Measurements from ENCODE around the gene MCM7. TPM values are rescaled to one million over a fixed set of nuclear protein-coding genes. Genes with fewer than 3 reads are reported as not detected.
A peak's percentile ranks its signal among the peaks of the same experiment; 100 is the strongest.

MCM7 gene
- total RNA-seq, 1 donor from 2014 or later: 25.4 TPM

DNA sequence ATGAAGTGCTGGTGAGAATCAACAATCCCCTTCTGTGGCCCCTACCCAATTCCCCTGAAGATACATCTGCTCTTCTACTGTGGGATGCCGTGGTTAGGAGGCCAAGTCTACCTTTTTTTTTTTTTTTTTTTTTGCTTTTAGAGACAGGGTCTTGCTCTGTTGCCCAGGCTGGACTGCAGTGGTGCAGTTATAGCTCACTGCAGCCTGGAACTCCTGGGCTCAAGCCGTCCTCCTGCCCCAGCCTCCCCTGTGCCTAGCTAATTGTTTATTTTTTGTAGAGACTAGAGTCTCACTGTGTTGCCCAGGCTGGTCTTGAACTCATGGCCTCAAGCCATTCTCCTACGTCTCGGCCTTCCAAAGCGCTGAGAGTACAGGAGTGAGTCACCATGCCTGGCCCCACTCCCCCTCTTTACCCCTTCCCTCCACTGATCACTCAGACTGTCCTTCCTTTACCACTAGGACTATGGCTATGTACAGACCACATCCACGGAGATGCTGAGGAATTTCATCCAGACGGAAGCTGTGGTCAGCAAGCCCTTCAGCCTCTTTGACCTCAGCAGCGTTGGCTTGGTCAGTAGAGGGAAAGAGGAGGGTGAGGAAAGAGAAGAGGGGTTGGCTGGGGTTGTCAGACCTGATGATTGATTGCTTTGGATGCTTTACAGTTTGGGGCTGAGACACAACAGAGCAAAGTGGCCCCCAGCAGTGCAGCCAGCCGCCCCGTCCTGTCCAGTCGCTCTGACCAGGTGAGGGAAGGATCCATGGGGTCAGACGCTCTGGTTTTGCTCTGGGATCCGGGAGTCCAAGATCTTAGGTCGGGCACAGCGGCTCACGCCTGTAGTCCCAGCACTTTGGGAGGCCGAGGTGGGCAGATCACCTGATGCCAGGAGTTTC, 2.0 kb upstream of the MCM7 start:
- no peak for ATAC-seq
- DNase-seq (ENCODE audit: missing footprints): no peak
- intact Hi-C loops (cut with DNase I): no loop called here

DNA sequence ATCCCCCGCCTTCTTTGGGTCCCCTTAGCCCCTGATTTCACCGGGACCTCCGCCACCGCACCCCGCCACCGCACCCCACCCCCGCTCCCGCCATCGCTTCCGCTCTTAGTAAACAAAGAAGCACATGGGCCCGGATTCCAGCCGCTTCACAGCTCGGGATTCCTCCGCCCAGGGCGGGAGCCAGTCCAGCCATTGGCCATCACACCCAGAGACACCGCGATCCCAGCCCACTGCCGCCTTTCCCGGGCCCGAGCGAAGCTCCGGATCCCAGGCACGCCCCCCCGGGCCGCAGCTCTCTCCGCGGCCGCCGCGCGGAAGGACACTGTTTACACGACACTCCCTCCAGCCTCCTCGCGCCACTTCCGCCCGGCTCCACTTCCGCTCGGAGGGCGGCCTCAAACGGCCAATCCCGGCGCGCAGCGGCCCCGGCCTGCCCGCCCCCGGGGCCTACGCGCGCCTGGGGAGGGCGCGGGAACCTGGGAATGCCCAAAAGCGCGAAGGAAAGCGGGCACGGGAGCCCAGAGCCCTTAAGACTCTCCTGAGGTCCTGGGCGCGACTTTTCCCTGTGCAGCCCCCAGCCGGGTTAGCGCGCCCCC, 679 bp downstream of the MCM7 start:
- peak; percentile 92 for ATAC-seq
- intact Hi-C loops (cut with DNase I): loop anchor here (1.0 kb wide), 3 partner anchors 18 to 51 kb away; partner anchors contain the start of genes CNPY4, TAF6 and ZSCAN21
- DNase-seq (ENCODE audit: missing footprints): peak; percentile 96

DNA sequence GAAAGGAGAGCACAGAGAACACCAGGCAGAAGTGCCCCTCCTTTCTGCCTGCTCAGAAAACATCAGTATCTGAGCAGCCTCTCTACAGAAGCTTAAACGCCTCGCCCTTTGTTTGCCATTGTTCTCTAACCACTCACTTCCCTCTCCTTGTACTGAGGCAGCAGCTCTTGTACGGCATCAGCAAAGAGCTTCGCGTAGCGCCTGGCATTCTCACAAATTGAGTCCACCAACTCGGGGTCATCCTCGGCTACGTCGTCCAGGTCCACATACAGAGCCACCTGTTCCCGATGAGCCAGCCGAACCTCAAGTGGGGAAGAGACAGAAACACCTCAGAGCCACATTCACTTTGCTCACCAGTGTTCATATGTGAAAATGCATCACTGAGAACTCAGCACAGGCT, 1.7 kb downstream of the MCM7 start:
- intact Hi-C loops (cut with DNase I): no loop called here
- DNase-seq (ENCODE audit: missing footprints) (no peak), ATAC-seq (no peak)

DNA sequence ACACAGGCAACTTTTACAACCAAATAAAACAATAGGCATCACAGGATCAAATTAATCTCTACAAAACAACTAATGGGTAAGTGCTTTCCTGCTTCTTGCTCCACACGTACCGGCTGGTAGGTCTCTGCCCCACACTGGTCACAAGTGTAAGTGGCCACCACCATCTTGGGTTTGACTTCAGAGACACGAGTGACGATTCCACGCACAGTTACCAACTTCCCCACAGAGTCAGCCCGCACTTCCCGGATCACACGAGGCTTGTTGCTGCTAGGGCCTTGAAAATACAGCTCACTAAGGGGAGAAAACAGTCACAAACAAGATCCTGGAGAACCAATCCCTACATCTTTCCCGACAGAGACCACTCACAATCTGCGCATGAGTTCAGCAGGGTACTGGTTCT, 2.3 kb downstream of the MCM7 start:
- intact Hi-C loops (cut with DNase I): no loop called here
- no peak for ATAC-seq

DNA sequence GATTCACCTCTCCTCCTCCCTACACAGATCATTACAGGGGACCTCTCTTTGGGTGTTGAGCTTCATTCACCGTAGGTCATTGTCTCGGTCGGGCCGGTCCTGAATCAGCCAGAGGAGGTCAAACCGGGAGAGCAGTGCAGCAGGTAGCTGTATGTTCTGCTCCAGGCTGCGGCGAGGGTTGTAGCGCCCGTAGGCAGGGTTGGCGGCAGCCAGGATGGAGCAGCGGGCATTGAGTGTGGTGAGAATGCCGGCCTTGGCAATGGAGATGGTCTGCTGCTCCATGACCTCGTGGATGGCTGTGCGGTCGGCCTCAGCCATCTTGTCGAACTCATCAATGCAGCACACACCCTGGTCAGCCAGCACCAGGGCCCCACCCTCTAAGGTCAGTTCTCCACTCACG, 5.5 kb downstream of the MCM7 start:
- intact Hi-C loops (cut with DNase I): no loop called here
- DNase-seq (ENCODE audit: missing footprints) (no peak), ATAC-seq (no peak)

More for the DNA sequence above, 2.3 kb downstream of the MCM7 start:
- no peak for DNase-seq (ENCODE audit: missing footprints)

- intact Hi-C loops (cut with DNase I): no loop called here
- DNase-seq (ENCODE audit: missing footprints) (no peak), ATAC-seq (no peak)
Measured at GRCh38 chr7:100095289-100095688, 5.9 kb downstream of the MCM7 start.

GRCh38 chr7:100093925-100094486, 7.2 kb downstream of the MCM7 start:
- intact Hi-C loops (cut with DNase I): loop anchor here (5.0 kb wide), 1 partner anchor 33 kb away; the partner anchor contains the start of gene MBLAC1
- DNase-seq (ENCODE audit: missing footprints) (no peak), ATAC-seq (no peak)

- intact Hi-C loops (cut with DNase I): loop anchor here (5.0 kb wide), 1 partner anchor 34 kb away; the partner anchor contains the start of gene MBLAC1
- DNase-seq (ENCODE audit: missing footprints): no peak
- no peak for ATAC-seq
Measured at GRCh38 chr7:100093498-100093897, 7.7 kb downstream of the MCM7 start.

DNA sequence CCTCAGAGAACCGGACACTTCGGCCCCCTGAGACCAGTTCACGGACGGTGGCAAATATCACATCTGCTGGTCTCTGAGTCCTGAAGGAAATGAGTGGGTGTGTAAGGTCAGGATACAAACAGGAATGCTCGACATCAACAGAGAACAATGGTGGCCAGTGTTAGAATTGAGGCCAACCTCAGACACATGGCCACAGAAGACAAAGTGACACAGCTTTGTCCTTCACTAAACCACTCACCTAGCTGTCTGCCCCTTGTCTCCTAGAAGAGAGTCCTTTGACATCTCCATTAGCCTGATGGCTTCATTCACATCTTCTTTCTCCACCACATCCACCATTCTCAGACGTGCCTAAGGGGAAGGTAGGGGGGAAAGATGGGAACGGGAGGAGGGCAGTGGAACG, 8.1 kb downstream of the MCM7 start:
- no peak for ATAC-seq
- no peak for DNase-seq (ENCODE audit: missing footprints)
- intact Hi-C loops (cut with DNase I): loop anchor here (5.0 kb wide), 1 partner anchor 34 kb away; the partner anchor contains the start of gene MBLAC1

GRCh38 chr7:100091411-100092181, 9.6 kb downstream of the MCM7 start:
- DNase-seq (ENCODE audit: missing footprints) (no peak), ATAC-seq (no peak)
- intact Hi-C loops (cut with DNase I): loop anchor here (5.0 kb wide), 1 partner anchor 36 kb away; the partner anchor contains the start of gene MBLAC1

GRCh38 chr7:100090527-100091410, 10.4 kb downstream of the MCM7 start:
- no peak for DNase-seq (ENCODE audit: missing footprints)
- intact Hi-C loops (cut with DNase I): loop anchor here (5.0 kb wide), 1 partner anchor 37 kb away; the partner anchor contains the start of gene MBLAC1
- ATAC-seq: no peak

DNA sequence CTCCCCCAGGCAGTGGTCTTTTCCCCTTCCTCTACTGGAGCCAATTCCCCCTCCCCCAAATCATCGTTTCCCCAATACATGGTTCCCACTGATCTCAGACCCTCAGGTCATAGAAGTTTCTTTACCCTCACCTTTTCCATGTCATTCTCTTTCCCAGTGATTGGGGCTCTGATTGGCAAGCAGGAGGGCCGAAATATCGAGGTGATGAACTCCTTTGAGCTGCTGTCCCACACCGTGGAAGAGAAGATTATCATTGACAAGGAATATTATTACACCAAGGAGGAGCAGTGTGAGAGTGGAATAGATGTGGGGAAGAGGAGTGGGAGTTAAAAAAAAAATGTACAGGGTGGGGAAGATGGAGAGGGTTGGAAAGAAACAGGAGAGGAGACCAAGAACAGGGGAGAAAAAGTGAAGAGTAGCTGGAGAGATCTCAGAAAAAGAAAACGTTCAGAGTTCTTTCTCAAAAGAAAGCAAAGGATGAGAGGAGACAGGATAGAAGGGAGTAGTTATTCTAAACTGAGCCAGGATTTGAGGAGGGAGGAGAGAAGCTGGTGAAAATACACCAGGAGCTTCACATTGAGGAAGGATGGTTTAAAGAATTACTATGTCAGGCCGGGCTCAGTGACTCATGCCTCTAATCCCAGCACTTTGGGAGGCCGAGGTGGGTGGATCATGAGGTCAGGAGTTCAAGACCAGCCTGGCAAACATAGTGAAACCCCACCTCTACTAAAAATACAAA, 11.6 kb downstream of the MCM7 start:
- ATAC-seq: no peak
- intact Hi-C loops (cut with DNase I): loop anchor here (5.0 to 10.0 kb wide), 2 partner anchors 38 to 175 kb away; partner anchors contain the start of genes MBLAC1 and TRIM4
- no peak for DNase-seq (ENCODE audit: missing footprints)

DNA sequence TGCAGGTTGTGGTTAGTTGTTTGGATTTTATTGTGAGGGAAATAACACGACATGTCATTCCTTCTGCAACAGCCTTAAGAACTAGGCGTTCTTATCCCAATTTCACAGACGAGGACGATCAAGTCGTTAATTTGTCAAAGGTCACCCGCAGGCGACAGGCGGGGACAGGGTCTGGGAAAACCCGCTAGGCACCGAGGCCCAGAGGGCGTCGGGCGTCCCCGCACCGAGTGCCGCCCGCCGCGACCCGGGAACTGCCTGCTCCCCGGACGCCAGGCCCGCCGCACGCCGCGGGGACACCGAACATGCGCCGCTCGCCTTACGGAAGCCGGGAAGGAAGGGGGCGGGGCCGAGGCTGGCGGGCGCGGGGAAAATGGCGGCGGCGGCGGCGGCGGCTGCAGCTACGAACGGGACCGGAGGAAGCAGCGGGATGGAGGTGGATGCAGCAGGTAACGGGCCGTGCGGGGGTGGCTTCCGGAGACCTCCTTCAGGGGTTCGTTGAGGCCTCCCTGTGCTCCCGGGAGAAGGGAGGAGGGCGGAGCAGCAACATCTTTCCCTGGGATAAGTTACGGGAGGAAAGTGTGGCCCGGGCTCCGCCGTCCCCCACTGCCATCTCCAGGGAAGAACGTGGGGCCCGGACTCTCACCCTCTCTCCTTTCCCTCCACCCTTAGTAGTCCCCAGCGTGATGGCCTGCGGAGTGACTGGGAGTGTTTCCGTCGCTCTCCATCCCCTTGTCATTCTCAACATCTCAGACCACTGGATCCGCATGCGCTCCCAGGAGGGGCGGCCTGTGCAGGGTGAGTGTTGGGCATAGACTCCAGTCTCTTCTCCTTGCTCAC, 12.4 kb downstream of the MCM7 start, which contains the start of gene COPS6:
Gene COPS6 (plus strand): TSS at position 349 of the 837 bp plus-strand sequence. CDS start 22 bp downstream, at position 371.
- intact Hi-C loops (cut with DNase I): loop anchor here (10.0 kb wide), 1 partner anchor 174 kb away; the partner anchor contains the start of gene TRIM4
- ATAC-seq: peak; percentile 90
- peak; percentile 93 for DNase-seq (ENCODE audit: missing footprints)

GRCh38 chr7:100088095-100088620, 13.0 kb downstream of the MCM7 start:
- ATAC-seq (no peak), DNase-seq (ENCODE audit: missing footprints) (no peak)
- intact Hi-C loops (cut with DNase I): loop anchor here (10.0 kb wide), 1 partner anchor 173 kb away; the partner anchor contains the start of gene TRIM4

DNA sequence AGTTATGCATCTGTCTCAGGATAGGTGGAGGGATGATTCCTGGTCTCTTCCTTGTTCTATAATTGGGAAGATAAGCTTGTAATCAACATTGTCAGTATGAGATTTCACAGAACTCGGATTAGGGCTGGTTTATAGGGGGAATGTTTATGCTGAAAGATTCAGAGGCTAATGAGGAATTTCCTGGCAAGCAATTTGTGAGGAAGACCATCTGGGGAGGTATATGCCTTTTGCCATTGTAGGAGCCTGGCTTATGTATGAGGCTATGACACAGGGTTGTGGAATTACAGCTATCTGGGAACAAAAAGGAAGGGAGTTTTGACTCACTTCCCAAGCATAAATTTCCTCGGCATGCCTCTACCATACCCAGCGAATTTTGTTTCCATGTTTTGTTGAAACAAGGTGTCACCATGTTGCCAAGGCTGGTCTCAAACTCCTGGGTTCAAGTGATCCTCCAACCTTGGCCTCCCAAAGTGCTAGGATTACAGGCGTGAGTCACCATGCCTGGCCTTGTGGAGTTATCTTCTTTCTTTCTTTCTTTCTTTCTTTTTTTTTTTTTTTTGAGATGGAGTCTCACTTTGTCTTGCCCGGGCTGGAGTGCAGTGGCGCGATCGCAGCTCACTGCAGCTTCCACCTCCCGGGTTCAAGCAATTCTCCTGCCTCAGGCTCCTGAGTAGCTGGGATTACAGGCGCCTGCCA, 14.0 kb downstream of the MCM7 start:
- ATAC-seq: no peak
- intact Hi-C loops (cut with DNase I): loop anchor here (10.0 kb wide), 1 partner anchor 172 kb away; the partner anchor contains the start of gene TRIM4
- DNase-seq (ENCODE audit: missing footprints): no peak

All from Right ventricle myocardium inferior (tissue), 1 donor.